Liver (tissue), 3 donors: ENCODE results near the gene NSD1.

Experiments
- REST ChIP-seq: IDR thresholded peaks from 2 replicates; pipeline ENCODE4 v1.6.1; 2016; ENCODE audit warnings: antibody characterized with exemption, mild to moderate bottlenecking
- TAF1 ChIP-seq: conservative IDR thresholded peaks from 2 replicates; pipeline ENCODE4 v1.6.1; 2016; ENCODE audit warnings: antibody characterized with exemption, mild to moderate bottlenecking
- TF ChIP-seq, protein P1 (sequence below): fragments of 150-350 bp; IDR thresholded peaks from 2 replicates; pipeline ENCODE4 v1.5.1; 2017; ENCODE audit warnings: improper control_type of control experiment, low read depth, low read length; ENCODE audit not compliant: missing input control
- donor health status: healthy.
- donor health status: healthy.

- TF ChIP-seq, protein P1, sequence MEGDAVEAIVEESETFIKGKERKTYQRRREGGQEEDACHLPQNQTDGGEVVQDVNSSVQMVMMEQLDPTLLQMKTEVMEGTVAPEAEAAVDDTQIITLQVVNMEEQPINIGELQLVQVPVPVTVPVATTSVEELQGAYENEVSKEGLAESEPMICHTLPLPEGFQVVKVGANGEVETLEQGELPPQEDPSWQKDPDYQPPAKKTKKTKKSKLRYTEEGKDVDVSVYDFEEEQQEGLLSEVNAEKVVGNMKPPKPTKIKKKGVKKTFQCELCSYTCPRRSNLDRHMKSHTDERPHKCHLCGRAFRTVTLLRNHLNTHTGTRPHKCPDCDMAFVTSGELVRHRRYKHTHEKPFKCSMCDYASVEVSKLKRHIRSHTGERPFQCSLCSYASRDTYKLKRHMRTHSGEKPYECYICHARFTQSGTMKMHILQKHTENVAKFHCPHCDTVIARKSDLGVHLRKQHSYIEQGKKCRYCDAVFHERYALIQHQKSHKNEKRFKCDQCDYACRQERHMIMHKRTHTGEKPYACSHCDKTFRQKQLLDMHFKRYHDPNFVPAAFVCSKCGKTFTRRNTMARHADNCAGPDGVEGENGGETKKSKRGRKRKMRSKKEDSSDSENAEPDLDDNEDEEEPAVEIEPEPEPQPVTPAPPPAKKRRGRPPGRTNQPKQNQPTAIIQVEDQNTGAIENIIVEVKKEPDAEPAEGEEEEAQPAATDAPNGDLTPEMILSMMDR = no peak
- TF ChIP-seq REST (no peak), TAF1 (no peak)
Observed at GRCh38 chr5:177242304-177242703, 108.7 kb downstream of the NSD1 start.
